B cell (primary cell): ENCODE results near the gene HOXD10.

Experiments used
- EZH2 ChIP-seq: IDR thresholded peaks from 2 replicates; pipeline ENCODE4 v1.6.1; 2012; ENCODE audit warnings: borderline replicate concordance, low read depth, mild to moderate bottlenecking, moderate library complexity, low read length; ENCODE audit not compliant: insufficient read depth, poor library complexity, severe bottlenecking
- TF ChIP-seq, protein P1 (sequence below): fragments of 200-600 bp; IDR thresholded peaks from one replicate; pipeline ENCODE4 v1.8.0; 2022; ENCODE audit warnings: antibody characterized with exemption, mild to moderate bottlenecking

GRCh38 chr2:176109192-176109901, 7.2 kb upstream of the HOXD10 start:
- TF ChIP-seq, protein P1, sequence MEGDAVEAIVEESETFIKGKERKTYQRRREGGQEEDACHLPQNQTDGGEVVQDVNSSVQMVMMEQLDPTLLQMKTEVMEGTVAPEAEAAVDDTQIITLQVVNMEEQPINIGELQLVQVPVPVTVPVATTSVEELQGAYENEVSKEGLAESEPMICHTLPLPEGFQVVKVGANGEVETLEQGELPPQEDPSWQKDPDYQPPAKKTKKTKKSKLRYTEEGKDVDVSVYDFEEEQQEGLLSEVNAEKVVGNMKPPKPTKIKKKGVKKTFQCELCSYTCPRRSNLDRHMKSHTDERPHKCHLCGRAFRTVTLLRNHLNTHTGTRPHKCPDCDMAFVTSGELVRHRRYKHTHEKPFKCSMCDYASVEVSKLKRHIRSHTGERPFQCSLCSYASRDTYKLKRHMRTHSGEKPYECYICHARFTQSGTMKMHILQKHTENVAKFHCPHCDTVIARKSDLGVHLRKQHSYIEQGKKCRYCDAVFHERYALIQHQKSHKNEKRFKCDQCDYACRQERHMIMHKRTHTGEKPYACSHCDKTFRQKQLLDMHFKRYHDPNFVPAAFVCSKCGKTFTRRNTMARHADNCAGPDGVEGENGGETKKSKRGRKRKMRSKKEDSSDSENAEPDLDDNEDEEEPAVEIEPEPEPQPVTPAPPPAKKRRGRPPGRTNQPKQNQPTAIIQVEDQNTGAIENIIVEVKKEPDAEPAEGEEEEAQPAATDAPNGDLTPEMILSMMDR, result no peak
- no peak for TF ChIP-seq EZH2
